PFSK-1 (cell line): ENCODE measurements around the gene AOAH.

ENCODE experiments used
- FOXP2 ChIP-seq: optimal IDR thresholded peaks from 2 replicates; pipeline ENCODE3; 2011; ENCODE audit warnings: borderline replicate concordance, control low read depth, inconsistent platforms; ENCODE audit not compliant: insufficient read depth; ENCODE audit errors: extremely low read length, extremely low read depth
- POLR2AphosphoS5 ChIP-seq: IDR thresholded peaks from 2 replicates; pipeline ENCODE4 v1.6.1; 2012; ENCODE audit warnings: low read depth, mild to moderate bottlenecking, control low read depth, low read length, moderate library complexity
- REST ChIP-seq, 2 experiments: IDR thresholded peaks; 2 replicates each; pipeline versions ENCODE4 v1.6.1 to v1.8.0; 2011 to 2012; ENCODE audit warnings: low read depth in 2 of 2, low read length in 2 of 2, control low read depth in 1 of 2, inconsistent platforms in 1 of 2, mild to moderate bottlenecking in 1 of 2, moderate library complexity in 1 of 2; ENCODE audit not compliant: insufficient read depth in 1 of 2
- SIN3A ChIP-seq: IDR thresholded peaks from 2 replicates; pipeline ENCODE4 v1.6.1; 2012; ENCODE audit warnings: mild to moderate bottlenecking, low read length, moderate library complexity, borderline replicate concordance; ENCODE audit not compliant: insufficient read depth
- TAF1 ChIP-seq: IDR thresholded peaks from 2 replicates; pipeline ENCODE4 v1.6.1; 2012; ENCODE audit warnings: low read length, control low read depth, borderline replicate concordance; ENCODE audit not compliant: insufficient read depth

Gene AOAH

GRCh38 chr7:36507475-36508440 lies 216.5 kb downstream of the AOAH start:
- TF ChIP-seq REST (IDR thresholded peaks at IDR 0.05; ENCODE audit: insufficient read depth in 1 of 2, low read depth in 2 of 2, low read length in 2 of 2): no peak
- no peak for TF ChIP-seq TAF1
- no peak for TF ChIP-seq POLR2AphosphoS5
- TF ChIP-seq SIN3A: no peak
- TF ChIP-seq FOXP2: no peak

GRCh38 chr7:36506820-36507219 lies 217.5 kb downstream of the AOAH start:
- TF ChIP-seq FOXP2 (no peak), POLR2AphosphoS5 (no peak), TAF1 (no peak), SIN3A (no peak), REST (IDR thresholded peaks at IDR 0.05; ENCODE audit: insufficient read depth in 1 of 2, low read depth in 2 of 2, low read length in 2 of 2) (no peak)

GRCh38 chr7:36506130-36506798 lies 218.0 kb downstream of the AOAH start:
- TF ChIP-seq SIN3A (no peak), REST (IDR thresholded peaks at IDR 0.05; ENCODE audit: insufficient read depth in 1 of 2, low read depth in 2 of 2, low read length in 2 of 2) (no peak), FOXP2 (no peak), TAF1 (no peak), POLR2AphosphoS5 (no peak)

- TF ChIP-seq POLR2AphosphoS5 (no peak), REST (IDR thresholded peaks at IDR 0.05; ENCODE audit: insufficient read depth in 1 of 2, low read depth in 2 of 2, low read length in 2 of 2) (no peak), TAF1 (no peak), SIN3A (no peak), FOXP2 (no peak)
Measured at GRCh38 chr7:36497775-36498174, 226.5 kb downstream of the AOAH start.
